Stimulated activated CD4-positive, alpha-beta T cell treated with anti-CD3 and anti-CD28 coated beads, Interleukin-12 subunit alpha, Interleukin-12 subunit beta, amount 100 ng/mL, for 24 hours (primary cell): Measurements from ENCODE around the gene MRPS2.
"Not testable (repeated sequence)": the region's sequence is repeated elsewhere in the genome, so short reads cannot be mapped to it uniquely, and the experiment has no call there.

Source experiments
- DNase-seq, 2 experiments: peaks; one replicate each; pipeline ENCODE4 v3.0.0-alpha.2; 2020; ENCODE audit warnings: low read depth in 2 of 2

Gene MRPS2

GRCh38 chr9:135500525-135501260 is at the start of gene MRPS2:
TSS of gene MRPS2 (plus strand) at chr9:135500682. CDS start at chr9:135500711, 29 bp downstream.
- peak; percentile 73 for DNase-seq

- DNase-seq: no peak
These were observed 49.5 kb upstream of the MRPS2 start for GRCh38 chr9:135450956-135451355.

GRCh38 chr9:135451909-135452308 is 48.6 kb upstream of the MRPS2 start:
- not testable (repeated sequence) for DNase-seq

GRCh38 chr9:135454737-135455136 is 45.7 kb upstream of the MRPS2 start:
- no peak for DNase-seq

GRCh38 chr9:135455401-135456030 is 45.0 kb upstream of the MRPS2 start:
- no peak for DNase-seq

- no peak for DNase-seq
These were observed 43.9 kb upstream of the MRPS2 start for GRCh38 chr9:135456436-135457104.

- not testable (repeated sequence) for DNase-seq
These were observed 42.0 kb upstream of the MRPS2 start for GRCh38 chr9:135458478-135458877.

GRCh38 chr9:135461936-135462335 is 38.5 kb upstream of the MRPS2 start:
- DNase-seq: no peak

- DNase-seq: no peak
These were observed 37.3 kb upstream of the MRPS2 start for GRCh38 chr9:135463140-135463539.

GRCh38 chr9:135464181-135464580 is 36.3 kb upstream of the MRPS2 start:
- DNase-seq: no peak

GRCh38 chr9:135468854-135469521 is 31.5 kb upstream of the MRPS2 start:
- DNase-seq: peak; percentile 12 to 46

- DNase-seq: no peak
These were observed 28.5 kb upstream of the MRPS2 start for GRCh38 chr9:135471791-135472640.

GRCh38 chr9:135473972-135474543 is 26.4 kb upstream of the MRPS2 start:
- DNase-seq: no peak

- DNase-seq: no peak
These were observed 25.6 kb upstream of the MRPS2 start for GRCh38 chr9:135474915-135475314.

- DNase-seq: no peak
These were observed 23.7 kb upstream of the MRPS2 start for GRCh38 chr9:135476561-135477355.

GRCh38 chr9:135478191-135478590 is 22.3 kb upstream of the MRPS2 start:
- DNase-seq: no peak

- no peak for DNase-seq
These were observed 21.5 kb upstream of the MRPS2 start for GRCh38 chr9:135478829-135479468.

GRCh38 chr9:135479469-135480052 is 20.9 kb upstream of the MRPS2 start, which contains the start of gene PPP1R26:
TSS of gene PPP1R26 (plus strand) at chr9:135479782. CDS start at chr9:135484511, 4,729 bp downstream.
- DNase-seq: no peak
